Measurements from ENCODE around the gene PSMG4.

Gene PSMG4

DNA sequence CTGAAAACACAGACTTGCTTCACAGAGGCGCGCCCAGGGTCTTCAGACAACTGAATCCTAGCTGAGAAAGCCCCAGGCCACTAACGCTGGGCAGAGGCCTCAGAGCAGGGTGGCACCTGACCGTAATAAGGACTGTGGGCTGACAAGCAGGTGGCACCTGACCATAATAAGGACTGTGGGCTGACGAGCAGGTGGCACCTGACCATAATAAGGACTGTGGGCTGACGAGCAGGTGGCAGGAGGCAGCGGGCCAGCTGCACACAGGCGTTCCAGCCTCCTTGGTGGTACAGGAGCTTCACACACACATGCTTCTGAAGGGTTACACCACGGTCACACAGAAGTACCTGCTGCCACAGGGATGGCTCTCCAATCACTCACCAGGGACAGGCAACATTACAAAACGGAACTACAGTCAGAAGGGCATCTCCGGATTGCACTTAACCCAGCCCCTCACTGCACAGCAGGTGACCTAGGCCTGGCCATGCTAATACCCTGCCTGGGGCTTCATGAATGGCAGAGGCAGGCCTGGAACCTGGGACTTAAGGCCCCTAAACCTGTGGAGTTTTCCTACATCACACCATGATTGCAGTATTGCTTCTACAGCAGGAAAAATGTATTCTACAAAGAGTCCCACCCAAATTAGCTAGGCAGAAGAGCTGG is 50.8 kb downstream of the PSMG4 start:
- DNase-seq (ENCODE audit: low read depth) = no peak

DNA sequence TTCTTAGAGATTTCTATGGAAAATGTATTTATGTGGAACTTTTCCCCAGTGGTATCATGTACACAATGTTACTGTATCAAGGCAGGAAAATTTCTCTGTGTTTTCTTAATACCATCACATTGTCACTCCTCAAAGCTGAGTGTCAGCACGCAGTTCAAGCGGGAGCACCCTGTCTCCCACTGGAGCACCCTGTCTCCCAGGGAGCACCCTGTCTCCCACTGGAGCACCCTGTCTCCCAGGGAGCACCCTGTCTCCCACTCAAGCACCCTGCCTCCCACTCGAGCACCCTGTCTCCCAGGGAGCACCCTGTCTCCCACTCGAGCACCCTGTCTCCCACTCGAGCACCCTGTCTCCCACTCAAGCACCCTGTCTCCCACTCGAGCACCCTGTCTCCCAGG is 51.3 kb downstream of the PSMG4 start:
- DNase-seq (ENCODE audit: low read depth) = no peak

DNA sequence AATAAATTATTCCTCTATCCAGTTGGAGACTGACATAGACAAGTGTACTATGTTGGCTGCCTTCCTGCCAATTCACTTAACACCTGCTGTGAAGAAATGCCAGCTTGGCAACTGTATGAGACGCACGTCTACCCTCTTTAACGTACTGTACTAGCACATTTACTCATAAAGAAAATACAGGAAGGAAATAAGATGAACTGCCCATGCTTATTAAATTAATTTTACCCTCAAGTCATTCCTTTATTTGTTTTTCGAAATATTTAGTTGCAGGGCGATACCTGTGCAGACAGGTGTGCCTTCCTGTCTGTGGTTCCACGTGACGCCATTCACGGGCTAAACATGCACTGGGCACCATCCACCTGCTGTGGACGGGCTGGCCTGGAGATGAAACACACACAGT is 52.0 kb downstream of the PSMG4 start:
- no peak for DNase-seq (ENCODE audit: low read depth)

DNA sequence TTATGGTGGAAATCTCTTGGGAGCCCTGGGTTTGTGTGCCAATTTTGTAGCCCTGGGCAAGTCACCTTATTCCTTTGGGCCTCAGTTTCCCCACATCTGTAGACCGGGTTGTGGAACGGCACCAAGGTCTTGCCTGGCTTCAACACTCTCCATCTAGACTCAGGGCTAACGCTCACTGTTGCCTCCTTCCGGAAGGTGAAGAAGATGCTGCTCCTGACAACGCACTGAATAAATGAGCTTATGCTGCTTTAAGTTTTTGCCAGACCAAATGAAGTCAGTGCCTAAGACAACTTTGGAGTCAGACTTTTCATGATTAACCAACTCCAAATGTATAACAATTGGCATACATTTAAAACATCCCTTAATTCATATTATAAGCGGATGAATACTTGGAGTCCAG is 53.1 kb downstream of the PSMG4 start:
- DNase-seq (ENCODE audit: low read depth) = no peak

DNA sequence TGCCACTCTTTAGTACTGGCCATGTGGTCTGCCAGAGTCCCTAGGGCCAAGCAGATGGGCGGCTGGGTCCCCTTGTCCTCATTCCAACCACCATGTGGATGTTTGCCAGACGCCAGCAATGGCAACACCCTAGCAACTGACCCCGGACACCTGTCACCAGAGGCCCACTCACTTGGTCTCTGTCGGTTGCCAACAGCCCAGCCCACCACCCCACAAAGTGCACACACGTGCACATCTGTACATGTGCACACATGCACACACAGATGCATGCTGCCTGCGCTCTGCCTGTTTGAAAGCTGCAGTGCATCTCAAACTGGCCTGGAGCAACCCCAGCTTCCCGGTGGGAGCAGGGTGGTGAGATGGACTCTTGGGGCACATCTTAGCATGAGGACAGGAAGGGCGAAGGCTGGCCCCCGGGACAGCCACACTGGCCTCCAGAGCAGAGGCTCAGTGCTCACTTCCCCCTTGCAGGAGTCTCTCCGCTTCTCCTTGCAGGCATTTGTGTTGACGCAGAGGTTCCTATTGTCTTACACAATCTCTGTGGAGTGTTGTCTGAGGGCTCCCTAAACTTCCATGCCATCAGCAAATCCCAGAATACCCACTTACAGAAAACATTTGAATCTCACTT is 54.0 kb downstream of the PSMG4 start:
- no peak for DNase-seq (ENCODE audit: low read depth)

DNA sequence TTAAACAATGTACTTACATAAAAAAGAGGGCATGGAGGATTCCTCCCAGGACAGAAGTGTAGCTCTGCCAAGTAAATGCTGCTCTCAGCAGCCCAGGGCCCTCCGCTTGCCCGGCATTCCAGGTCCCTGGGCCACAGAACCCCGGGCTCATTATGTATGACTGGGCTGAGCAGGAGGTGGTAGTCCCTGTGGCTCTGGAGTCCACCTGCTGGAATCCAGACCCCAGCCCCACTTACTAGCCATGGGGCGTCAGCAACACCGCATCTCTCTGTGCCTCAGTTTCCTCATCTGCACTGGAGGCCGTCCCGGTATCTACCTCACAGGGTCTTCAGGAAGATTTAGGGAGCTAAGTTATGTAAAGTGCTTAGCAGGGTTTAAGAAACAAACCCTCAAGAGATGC is 55.4 kb downstream of the PSMG4 start:
- no peak for DNase-seq (ENCODE audit: low read depth)

DNA sequence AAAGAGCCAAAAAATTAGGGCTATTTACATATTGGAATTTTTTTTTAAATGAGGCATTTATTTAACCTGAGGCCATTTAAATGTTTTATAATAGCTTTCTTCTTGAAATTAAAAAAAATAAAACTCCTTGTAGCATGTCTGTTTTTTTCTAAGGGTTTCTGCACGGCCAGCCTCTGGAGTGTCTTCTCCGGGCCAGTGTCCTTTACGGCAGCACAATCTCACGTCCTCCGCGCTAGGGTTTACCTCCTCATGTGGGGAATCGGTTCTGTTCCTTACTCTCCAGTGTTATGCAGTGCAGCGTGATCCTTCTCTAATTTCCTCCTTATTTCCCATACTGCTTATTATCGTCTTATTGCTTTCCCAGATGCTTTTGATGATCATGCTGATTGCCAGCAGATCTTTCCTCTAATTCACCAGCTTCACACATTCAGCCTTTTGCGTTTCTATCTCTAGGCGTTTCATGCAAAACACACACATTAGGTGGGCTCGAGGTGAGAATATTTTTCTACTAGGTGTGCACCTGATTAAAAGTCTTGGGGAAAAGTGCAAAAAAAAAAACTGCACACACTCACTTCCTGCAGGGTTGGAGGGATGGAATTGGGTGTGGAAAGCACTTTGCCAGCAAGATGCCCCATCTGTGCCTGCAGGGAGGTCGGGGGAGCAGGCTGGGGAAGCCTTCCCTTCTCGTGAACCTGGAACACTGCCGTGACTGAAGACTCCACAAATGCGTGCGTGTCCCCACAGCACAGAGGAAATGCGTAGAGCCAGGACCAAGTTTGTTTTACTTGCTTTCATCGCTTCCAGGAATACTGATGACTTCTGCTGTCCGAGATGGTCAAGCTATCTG is 56.1 kb downstream of the PSMG4 start:
- DNase-seq (ENCODE audit: low read depth) = no peak

DNA sequence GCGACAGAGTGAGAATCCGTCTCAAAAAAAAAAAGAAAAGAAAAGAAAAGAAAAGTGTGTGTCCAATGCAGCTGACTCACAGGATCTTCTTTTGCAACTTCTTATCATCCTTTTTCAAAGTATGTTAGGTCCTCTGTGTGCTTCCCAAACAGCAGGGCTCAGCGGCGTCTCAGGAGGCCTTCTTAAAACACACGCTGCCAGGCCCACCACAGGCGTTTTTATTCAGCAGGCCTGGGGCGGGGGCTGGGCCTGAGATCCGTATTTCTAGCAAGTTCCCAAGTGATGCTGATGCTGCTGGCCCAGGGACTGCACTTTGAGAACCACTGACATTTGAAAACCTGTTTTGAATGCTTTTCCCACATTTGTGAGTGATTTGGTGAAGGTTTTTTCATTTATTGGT is 57.1 kb downstream of the PSMG4 start:
- DNase-seq (ENCODE audit: low read depth) = peak; percentile 10

DNA sequence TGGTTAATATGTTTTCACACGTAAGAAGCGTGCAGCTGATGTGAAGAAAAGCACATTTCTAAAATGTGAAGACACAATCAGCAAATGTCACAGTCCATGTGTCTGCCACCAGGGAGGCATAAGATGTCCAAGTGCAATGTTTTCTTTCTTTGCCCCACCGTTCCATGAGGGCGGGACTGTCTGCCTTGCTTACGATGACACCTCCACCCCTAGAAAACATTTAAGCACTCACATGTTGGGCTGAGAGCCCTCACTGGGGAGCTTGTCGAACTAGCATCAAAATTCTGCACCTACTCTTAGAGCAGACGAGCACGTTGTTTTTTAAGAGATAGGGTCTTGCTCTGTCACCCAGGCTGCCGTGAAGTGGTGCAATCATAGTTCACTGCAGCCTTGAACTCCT is 57.6 kb downstream of the PSMG4 start:
- no peak for DNase-seq (ENCODE audit: low read depth)

DNA sequence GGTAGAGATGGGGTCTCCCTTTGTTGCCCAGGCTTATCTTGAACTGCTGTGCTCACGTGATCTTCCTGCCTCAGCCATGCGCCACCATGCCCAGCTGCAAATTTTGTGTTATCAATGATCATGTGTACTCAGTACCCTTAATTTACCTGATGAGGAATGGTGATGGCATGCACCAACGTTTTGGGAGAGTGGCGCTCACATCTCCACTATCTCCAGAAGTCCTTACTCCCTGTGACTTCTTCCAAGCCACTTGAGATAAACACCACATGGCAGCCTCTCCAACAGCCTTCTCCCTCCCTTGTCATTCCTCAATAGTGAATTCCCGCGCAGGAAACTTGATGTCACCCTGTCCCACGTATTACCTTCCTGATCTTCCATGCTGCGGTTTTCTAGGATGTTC is 58.1 kb downstream of the PSMG4 start:
- DNase-seq (ENCODE audit: low read depth) = no peak

Data from amniotic epithelial cell (primary cell).